Hepatocyte (in vitro differentiated cells): ENCODE data around the gene RHOF.

Experiments used
- CTCF ChIP-seq: fragments of 200-600 bp; sonication (generic); IDR thresholded peaks from 2 replicates; pipeline ENCODE4 v1.5.1; 2016; ENCODE audit warnings: antibody characterized with exemption, mild to moderate bottlenecking; ENCODE audit not compliant: poor library complexity
- EZH2phosphoT487 ChIP-seq: fragments of 200-600 bp; sonication (generic); IDR thresholded peaks from one replicate; pipeline ENCODE4 v1.6.1; 2018; ENCODE audit warnings: antibody characterized with exemption, mild to moderate bottlenecking, low read depth, moderate library complexity; ENCODE audit not compliant: unreplicated experiment, severe bottlenecking

DNA sequence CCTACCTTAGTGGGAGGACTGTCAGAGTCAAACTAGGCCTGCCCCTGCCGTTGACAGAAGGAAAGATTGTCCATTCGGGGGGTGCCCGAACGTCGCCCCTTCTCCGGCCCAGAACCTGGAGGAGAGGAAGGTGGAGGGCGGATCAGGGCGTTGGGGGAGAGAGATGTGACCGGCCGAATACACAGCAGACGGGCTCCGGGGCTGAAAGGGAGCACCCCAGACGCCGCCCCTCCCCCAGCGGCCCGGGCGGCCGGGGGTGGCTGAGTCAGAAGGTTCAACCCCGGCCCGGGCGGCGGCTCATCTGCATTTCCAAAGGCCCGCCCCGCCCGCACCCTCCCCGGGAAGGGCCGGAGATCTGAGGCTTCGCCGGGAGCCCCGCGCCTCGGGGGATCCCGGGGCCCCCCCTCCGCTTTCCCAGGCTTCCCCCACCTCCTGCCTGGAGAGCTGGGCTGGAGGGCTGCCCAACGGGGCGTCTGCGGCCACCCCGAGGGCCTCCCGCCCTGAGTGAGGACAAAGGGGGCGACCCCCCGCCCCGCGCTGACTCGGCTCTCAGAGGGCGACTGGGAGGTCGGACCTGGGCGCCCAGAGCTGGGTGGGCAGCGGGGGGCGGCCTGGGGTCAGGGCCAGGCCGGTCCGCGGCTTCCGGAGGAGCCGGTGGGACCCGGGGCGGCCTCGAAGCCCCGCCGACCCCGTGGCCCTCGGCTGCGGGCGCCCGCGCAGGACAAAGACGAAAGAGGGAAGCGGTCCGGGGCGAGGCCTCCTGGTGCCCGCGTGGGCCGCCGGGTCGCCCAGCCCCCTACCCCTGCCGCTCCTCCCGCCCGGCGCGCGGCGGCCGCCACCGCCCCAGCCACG, 6.6 kb upstream of the RHOF start:
- TF ChIP-seq CTCF (no peak), EZH2phosphoT487 (no peak)
